Posterior cingulate gyrus (tissue), 11 donors: ENCODE data around the gene PLEKHA7.
"Not testable (repeated sequence)": the region's sequence is repeated elsewhere in the genome, so short reads cannot be mapped to it uniquely, and the experiment has no call there.

Source experiments
- DNase-seq, 10 donors: peaks; one replicate each; pipeline versions ENCODE4 v3.0.0 to v3.0.0-alpha.2; 2020 to 2021; ENCODE audit warnings: mixed read lengths in 3 of 10
- intact Hi-C: fragments of 100-400 bp; cut with DNase I; formaldehyde crosslinking; loops from one replicate; pipeline ENCODE4 v1.15.1; 2023

Gene PLEKHA7

DNA sequence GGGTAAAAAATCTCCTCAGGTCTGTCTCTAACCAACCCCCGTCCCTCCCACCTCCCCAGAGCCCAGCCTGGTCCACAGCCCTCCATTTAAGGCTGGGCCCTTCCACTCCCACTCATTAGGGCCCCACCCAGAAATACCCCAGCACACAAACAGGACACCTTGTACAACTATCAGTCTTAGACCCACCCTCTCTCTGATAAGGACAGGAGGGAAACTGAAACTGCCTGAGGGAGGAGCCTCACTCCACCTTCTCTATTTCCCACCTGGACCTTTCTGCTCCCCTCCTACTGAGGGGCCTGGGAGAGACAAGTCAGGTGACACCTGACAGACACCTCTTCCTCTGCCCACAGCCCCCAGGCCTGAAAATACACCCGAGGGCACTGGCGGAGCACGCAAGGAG, 90.2 kb downstream of the PLEKHA7 start:
- DNase-seq: no peak
- intact Hi-C loops: no loop called here

DNA sequence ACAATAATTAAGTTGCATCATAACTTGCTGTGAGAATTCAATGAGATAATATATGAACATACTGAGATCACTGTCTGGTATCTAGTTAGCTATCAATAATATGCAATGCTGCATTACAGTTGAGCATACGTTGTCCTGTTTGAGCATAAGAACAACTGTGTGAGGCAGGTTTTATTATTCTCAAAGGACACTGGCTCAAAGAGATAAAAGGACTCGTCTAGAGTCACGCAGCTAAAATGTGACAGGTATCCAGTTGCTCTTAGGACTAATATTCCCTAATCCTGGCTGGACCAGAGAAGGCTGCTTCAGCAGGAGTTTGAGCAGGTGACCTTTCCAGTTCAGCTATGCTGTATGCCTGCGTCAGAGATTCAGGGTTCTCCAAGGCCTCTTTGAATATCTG, 92.5 kb downstream of the PLEKHA7 start:
- DNase-seq: no peak
- intact Hi-C loops: no loop called here

DNA sequence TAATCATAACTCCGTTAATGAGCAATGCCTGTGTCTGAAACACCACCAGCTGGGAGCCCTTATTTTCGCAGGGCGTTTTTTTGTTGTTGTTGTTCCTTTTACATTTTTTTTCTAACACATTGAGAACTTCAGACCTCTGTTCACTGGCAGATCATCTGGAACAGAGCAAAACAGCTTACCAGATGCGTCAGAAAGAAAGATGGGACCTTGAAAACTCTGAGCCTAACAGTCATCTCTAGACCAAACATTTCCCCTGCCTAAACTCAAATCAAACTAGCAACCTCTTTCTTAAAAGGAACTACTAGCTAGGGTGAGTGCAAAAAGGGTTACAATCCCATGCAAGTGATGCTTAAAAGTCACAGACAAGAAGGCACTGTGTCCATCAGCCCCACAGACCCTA, 93.2 kb downstream of the PLEKHA7 start:
- intact Hi-C loops: no loop called here
- no peak for DNase-seq

- intact Hi-C loops: no loop called here
- no peak for DNase-seq
Measured at GRCh38 chr11:16920559-16920958, 93.7 kb downstream of the PLEKHA7 start.

- DNase-seq, intact Hi-C loops: not testable (repeated sequence)
Measured at GRCh38 chr11:16918543-16919182, 95.6 kb downstream of the PLEKHA7 start.

DNA sequence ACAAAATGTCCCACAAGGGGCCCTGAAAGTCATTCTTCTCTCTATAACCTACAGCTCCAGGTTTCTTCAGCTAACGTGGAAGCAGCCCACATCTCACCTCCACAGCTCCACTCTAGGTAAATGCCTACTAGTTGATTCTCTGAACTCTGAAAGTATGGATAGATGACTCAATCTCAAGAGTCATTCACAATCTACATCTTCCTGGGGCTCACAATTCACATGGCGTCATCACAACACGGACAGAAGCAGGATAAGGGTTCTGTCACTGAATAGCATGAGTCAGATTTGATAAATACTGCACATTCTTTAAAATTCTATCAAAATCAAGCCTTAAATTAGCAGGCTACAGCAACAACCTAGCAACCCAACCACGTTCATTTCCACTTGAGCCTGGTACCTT, 96.3 kb downstream of the PLEKHA7 start:
- intact Hi-C loops: no loop called here
- no peak for DNase-seq

DNA sequence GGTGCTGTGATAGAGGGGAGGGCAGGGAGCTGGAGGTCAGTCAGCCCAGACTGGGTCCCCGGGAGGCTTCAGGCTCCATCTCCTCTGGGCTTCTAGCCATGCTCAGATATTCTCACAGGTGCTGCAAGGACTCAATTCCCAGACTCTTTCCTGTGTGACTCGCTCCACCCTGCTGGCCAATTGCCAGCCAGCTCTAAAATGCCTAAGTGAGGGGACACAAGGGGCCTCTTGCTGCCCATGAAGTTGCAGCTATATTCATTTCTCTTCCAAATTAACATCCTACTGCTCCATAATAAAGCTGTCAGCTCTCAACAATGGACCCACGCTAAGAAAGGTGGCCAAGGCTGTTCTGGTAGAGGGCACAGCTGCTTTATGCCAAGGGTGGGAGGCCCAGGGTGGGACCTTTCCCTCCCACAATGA, 101.5 kb downstream of the PLEKHA7 start:
- DNase-seq: no peak
- intact Hi-C loops: no loop called here

DNA sequence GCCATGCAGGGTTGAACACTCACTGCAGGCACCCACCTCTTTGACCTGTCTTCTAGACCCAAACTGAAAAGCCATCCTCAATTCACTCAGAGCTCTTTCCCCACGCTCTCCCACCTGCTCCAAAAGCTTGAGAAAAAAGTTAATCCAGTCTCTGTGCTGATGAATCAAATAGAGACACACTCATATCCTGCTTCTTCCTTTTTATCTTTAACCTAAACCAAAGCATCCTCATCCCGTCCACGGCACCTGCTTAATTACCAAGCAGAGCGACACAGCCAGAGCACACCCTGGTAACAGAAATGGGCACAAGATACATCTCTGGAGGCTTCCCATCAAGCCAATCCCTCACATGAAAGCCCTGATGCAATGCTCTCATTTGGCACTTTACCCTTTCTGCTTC, 102.6 kb downstream of the PLEKHA7 start:
- intact Hi-C loops: no loop called here
- DNase-seq: no peak

- DNase-seq: no peak
- intact Hi-C loops: no loop called here
Measured at GRCh38 chr11:16911186-16911585, 103.0 kb downstream of the PLEKHA7 start.

DNA sequence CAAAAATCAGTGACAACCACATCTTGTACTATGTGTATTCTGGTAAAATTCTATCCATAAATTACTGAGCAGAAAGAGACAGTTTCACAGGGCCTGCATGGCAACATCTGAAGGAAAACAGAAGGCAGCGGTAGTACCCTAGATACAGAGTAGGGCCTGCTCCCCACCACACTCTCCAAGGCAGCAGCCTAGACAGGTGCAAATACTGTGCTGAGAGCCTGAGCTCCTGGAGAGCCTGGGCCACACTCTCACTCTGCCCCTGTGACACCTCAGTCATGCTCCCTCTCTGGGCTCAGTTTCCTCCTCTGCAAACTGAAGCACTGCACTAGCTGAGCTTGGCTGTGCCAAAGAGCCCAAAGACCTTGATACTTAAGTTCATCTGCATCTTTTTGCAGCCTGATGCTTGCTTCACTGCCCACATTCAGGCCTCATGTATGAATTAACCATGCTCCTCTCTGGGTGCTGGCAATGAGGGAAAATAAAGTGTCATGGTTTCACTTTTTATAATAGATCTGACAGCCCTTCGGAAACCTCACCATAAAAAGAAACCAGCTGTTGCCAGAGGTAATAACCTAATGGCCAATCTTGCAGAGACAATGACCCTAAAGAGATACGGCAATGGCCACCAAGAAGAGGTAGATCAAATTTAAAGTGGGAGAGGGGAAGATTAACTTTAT, 104.7 kb downstream of the PLEKHA7 start:
- DNase-seq: no peak
- intact Hi-C loops: no loop called here

- no peak for DNase-seq
- intact Hi-C loops: no loop called here
Measured at GRCh38 chr11:16905375-16905774, 108.8 kb downstream of the PLEKHA7 start.

DNA sequence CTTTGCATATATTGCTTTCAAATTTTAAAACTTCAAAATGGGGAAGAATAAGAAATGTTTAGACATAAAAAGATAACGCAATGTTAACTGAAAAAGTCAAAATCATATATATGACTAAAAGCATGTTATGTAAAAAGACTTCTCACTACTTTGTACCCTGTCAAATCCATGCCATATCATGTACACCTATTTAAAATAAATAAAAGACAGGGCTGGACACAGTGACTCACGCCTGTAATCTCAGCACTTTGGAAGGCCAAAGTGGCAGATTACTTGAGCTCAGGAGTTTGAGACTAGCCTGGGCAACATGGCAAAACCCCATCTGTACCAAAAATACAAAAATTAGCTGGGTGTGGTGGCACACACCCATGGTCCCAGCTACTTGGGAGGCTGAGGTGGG, 109.5 kb downstream of the PLEKHA7 start:
- DNase-seq, intact Hi-C loops: not testable (repeated sequence)

- DNase-seq: no peak
- intact Hi-C loops: no loop called here
Measured at GRCh38 chr11:16902781-16903378, 111.3 kb downstream of the PLEKHA7 start.

DNA sequence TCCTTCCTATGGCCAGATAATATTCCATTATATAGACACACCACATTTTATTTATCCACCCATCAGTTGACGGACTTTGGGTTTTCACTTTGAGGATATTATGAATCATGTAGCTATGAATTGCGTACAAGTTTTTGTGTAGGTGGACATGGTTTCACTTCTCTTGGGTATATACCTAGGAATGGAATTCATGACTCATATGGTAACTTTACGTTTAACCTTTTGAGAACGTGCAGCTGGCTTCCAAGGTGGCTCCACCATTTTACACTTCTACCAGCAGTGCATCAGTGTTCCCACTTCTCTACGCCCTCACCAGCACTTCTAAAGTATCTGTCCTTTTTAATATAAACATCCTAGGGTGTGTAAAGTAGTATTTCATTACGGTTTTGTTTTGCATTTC, 112.0 kb downstream of the PLEKHA7 start:
- no peak for DNase-seq
- intact Hi-C loops: no loop called here

DNA sequence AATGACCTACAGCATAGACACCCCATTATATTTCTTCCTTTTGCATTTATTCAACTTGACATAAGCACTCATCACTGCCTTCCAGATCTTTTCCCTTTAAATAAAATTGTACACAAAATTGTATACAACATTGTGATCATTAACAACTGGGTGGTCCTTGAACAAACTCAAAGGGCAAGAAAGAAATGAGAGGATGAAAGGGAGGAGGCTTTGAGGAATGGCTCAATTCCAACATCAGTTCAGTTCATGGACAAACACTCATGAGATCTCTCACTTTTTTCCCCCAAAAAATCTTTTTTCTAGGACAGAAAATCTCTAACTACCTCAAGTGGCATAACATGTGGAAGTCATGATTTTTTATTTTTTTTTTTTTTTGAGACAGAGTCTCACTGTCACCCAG, 113.7 kb downstream of the PLEKHA7 start:
- intact Hi-C loops: no loop called here
- DNase-seq: no peak

- DNase-seq: no peak
- intact Hi-C loops: no loop called here
Measured at GRCh38 chr11:16899708-16900303, 114.4 kb downstream of the PLEKHA7 start.

DNA sequence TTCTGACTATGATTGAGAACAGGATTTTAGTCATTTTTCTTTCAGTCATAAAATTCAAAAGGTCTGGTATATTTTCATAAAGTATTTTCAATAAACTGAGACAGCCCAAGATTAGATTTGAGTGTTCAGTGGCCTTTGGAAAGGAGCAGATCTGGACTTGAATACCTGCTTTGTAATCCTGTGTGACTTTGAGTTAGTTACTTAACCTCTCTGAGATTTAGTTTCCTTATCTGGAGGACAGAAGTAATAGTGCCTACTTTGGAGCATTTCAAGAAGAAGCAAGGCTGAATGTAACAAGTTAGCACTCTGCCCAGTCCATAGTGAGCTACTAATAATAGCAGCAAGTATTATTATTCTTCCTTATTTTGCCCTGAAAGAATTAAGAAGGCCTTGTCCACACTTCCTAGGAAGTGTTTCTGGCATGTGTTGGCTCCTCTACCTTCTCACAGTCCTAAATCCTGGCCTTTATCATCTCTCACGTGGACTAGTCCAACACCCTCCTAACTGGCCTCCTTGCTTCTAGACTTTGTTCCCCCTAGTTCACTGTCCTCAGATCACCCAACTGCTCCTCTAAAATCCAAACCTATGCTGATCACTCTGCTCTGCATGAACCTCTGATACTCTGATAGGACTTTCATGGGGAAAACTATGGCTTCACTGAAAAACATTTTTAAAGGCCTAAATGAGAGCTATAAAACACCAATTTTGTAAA, 115.8 kb downstream of the PLEKHA7 start:
- DNase-seq: no peak
- intact Hi-C loops: no loop called here

GRCh38 chr11:16897470-16898061, 116.6 kb downstream of the PLEKHA7 start:
- intact Hi-C loops: no loop called here
- DNase-seq: no peak

- no peak for DNase-seq
- intact Hi-C loops: no loop called here
Measured at GRCh38 chr11:16896729-16897469, 117.3 kb downstream of the PLEKHA7 start.

GRCh38 chr11:16895306-16895705, 118.9 kb downstream of the PLEKHA7 start:
- intact Hi-C loops: no loop called here
- no peak for DNase-seq
